HepG2 (cell line): ENCODE results near the gene CHST6. TPM values are rescaled to one million over a fixed set of nuclear protein-coding genes. Genes with fewer than 3 reads are reported as not detected.

ENCODE experiments used
- ATAC-seq: fragments of 200-7000 bp; cut with Tn5 transposase; 3 replicates; pipeline ENCODE4 v1.9.1; 2020; ENCODE audit warnings: mild to moderate bottlenecking, moderate library complexity
- BruUV-seq: library from RNA; stranded (reverse); fragments of 400-500 nt; replicated peaks from 2 replicates; lab custom pipeline; 2021; lab: Mats Ljungman, UMichigan
- CTCF ChIA-PET: fragments of 300-600 bp; formaldehyde crosslinking; extraction: SDS; loops from one replicate; lab custom pipeline; 2021; ENCODE audit warnings: low total read pairs, inconsistent platforms, low intra/inter-chr PET ratio; lab: Yijun Ruan, JAX
- POLR2A ChIA-PET: fragments of 350-600 bp; sonication (Branson Sonifier 250); formaldehyde crosslinking; loops from one replicate; lab custom pipeline; 2020; ENCODE audit warnings: antibody characterized with exemption, inconsistent platforms; lab: Yijun Ruan, JAX
- DNase-seq: peaks from one replicate; pipeline ENCODE4 v3.0.0-alpha.2; 2015; ENCODE audit warnings: low spot score
- FAIRE-seq: peaks from 3 replicates; lab custom pipeline; 2011; peaks lifted over from hg19 to GRCh38; lab: Jason Lieb, UNC
- H2AFZ ChIP-seq: one replicate; pipeline ENCODE4 v1.6.1; 2011; ENCODE audit warnings: low read length, inconsistent platforms
- H3K27ac ChIP-seq: fragments of 300-600 bp; 3 replicates; pipeline ENCODE4 v1.8.0; 2011; ENCODE audit warnings: mixed run types, mild to moderate bottlenecking, mixed read lengths, low read length, inconsistent platforms; ENCODE audit not compliant: insufficient read depth; ENCODE audit errors: extremely low read length
- H3K27me3 ChIP-seq, 2 experiments: fragments of 200-600 bp in 1 of 2; 2 replicates in 1 of 2; 3 replicates in 1 of 2; pipeline versions ENCODE4 v1.6.0 to v1.8.0; 2011; ENCODE audit warnings: low read length in 2 of 2, mild to moderate bottlenecking in 2 of 2, moderate library complexity in 2 of 2, inconsistent platforms in 1 of 2; ENCODE audit not compliant: insufficient read depth in 2 of 2, control insufficient read depth in 1 of 2
- H3K36me3 ChIP-seq, 2 experiments: fragments of 200-600 bp in 1 of 2; replicated peaks in 1 of 2; 2 replicates in 1 of 2; 3 replicates in 1 of 2; pipeline versions ENCODE4 v1.5.1 to v1.8.0; 2011; ENCODE audit warnings: low read length in 2 of 2, inconsistent platforms in 1 of 2; ENCODE audit not compliant: insufficient read depth in 2 of 2, control insufficient read depth in 1 of 2
- H3K4me1 ChIP-seq: 2 replicates; pipeline ENCODE4 v1.5.1; 2012; ENCODE audit warnings: low read length, inconsistent platforms; ENCODE audit not compliant: insufficient read depth
- H3K4me2 ChIP-seq: 2 replicates; pipeline ENCODE4 v1.6.0; 2011; ENCODE audit warnings: low read depth, low read length, inconsistent platforms
- H3K4me3 ChIP-seq, 3 experiments: fragments of 200-600 bp in 1 of 3; sonication (generic), shearing (Covaris generic) in 1 of 3; replicated peaks in 1 of 3; 2 replicates each; pipeline ENCODE4 v1.5.1; 2011 to 2016; ENCODE audit warnings: low read length in 3 of 3, inconsistent platforms in 2 of 3, low read depth in 2 of 3, mild to moderate bottlenecking in 2 of 3, control low read depth in 1 of 3, mixed read lengths in 1 of 3; ENCODE audit not compliant: insufficient read depth in 1 of 3
- H3K79me2 ChIP-seq: one replicate; pipeline ENCODE4 v1.6.1; 2011; ENCODE audit warnings: low read length, inconsistent platforms; ENCODE audit not compliant: insufficient read depth
- H3K9ac ChIP-seq: 2 replicates; pipeline ENCODE4 v1.6.0; 2011; ENCODE audit warnings: mild to moderate bottlenecking, low read depth, low read length, inconsistent platforms; ENCODE audit not compliant: insufficient read depth
- H3K9me3 ChIP-seq: 2 replicates; pipeline ENCODE4 v1.5.1; 2012; ENCODE audit warnings: mild to moderate bottlenecking, low read length
- H4K20me1 ChIP-seq: 2 replicates; pipeline ENCODE4 v1.6.0; 2011; ENCODE audit warnings: inconsistent platforms, mild to moderate bottlenecking, low read length, moderate library complexity; ENCODE audit not compliant: insufficient read depth
- EHMT2 ChIP-seq: fragments of 200-600 bp; sonication (generic); IDR thresholded peaks from 2 replicates; pipeline ENCODE4 v1.7.0; 2017; ENCODE audit warnings: antibody characterized with exemption, low read depth, low read length, borderline replicate concordance
- IKZF4 ChIP-seq: sonication (generic); formaldehyde crosslinking; IDR thresholded peaks from 2 replicates; pipeline ENCODE4 v1.5.1; 2020; ENCODE audit warnings: borderline replicate concordance, mild to moderate bottlenecking, low read depth, missing genetic modification reagents; ENCODE audit errors: not compliant biosample characterization
- LCORL ChIP-seq, 2 experiments: fragments of 450-650 bp in 1 of 2; sonication (generic) in 1 of 2; formaldehyde crosslinking in 1 of 2; IDR thresholded peaks; 2 replicates each; pipeline versions ENCODE4 v1.5.0 to v1.6.1; 2017 to 2020; ENCODE audit warnings: antibody characterized with exemption in 1 of 2, missing genetic modification reagents in 1 of 2
- NONO ChIP-seq, 2 experiments: fragments of 450-650 bp in 1 of 2; sonication (generic) in 1 of 2; formaldehyde crosslinking in 1 of 2; IDR thresholded peaks in 1 of 2; conservative IDR thresholded peaks in 1 of 2; 2 replicates each; pipeline versions ENCODE4 v1.6.1 to v1.8.0; 2017 to 2022; ENCODE audit warnings: mild to moderate bottlenecking in 1 of 2, missing genetic modification reagents in 1 of 2, moderate library complexity in 1 of 2
- NR2C2 ChIP-seq: sonication (generic); formaldehyde crosslinking; IDR thresholded peaks from 2 replicates; pipeline ENCODE4 v1.4.0; 2020; ENCODE audit warnings: missing genetic modification reagents, mild to moderate bottlenecking, moderate library complexity, borderline replicate concordance
- NR3C1 ChIP-seq: sonication (generic); formaldehyde crosslinking; IDR thresholded peaks from 2 replicates; pipeline ENCODE4 v1.4.0; 2020; ENCODE audit warnings: missing genetic modification reagents
- RBAK ChIP-seq: sonication (generic); formaldehyde crosslinking; IDR thresholded peaks from 2 replicates; pipeline ENCODE4 v1.5.1; 2020; ENCODE audit warnings: mild to moderate bottlenecking, missing genetic modification reagents
- STAT5B ChIP-seq: sonication (generic); formaldehyde crosslinking; IDR thresholded peaks from 2 replicates; pipeline ENCODE4 v1.4.0; 2020; ENCODE audit warnings: missing genetic modification reagents
- ZFP37 ChIP-seq: sonication (generic); formaldehyde crosslinking; IDR thresholded peaks from 2 replicates; pipeline ENCODE4 v1.4.0; 2020; ENCODE audit warnings: missing genetic modification reagents, borderline replicate concordance
- ZNF317 ChIP-seq: sonication (generic); formaldehyde crosslinking; IDR thresholded peaks from 2 replicates; pipeline ENCODE4 v1.5.0; 2020; ENCODE audit warnings: mild to moderate bottlenecking, missing genetic modification reagents
- ZNF335 ChIP-seq: sonication (generic); formaldehyde crosslinking; IDR thresholded peaks from 2 replicates; pipeline ENCODE4 v1.4.0; 2020; ENCODE audit warnings: missing genetic modification reagents
- ZNF549 ChIP-seq: sonication (generic); formaldehyde crosslinking; IDR thresholded peaks from 2 replicates; pipeline ENCODE4 v1.5.0; 2020; ENCODE audit warnings: missing genetic modification reagents
- WGBS: methylation state at CpG from one replicate; pipeline ENCODE4 v1.1.6; 2017; ENCODE audit warnings: low lambda C conversion rate; 5-methylcytosine and 5-hydroxymethylcytosine counted together
- in situ Hi-C: cut with HindIII; loops from 2 replicates; pipeline ENCODE4 v1.10.0; 2017; ENCODE audit warnings: low pct_unique_long_range_greater_than_20kb; ENCODE audit not compliant: extremely low pct_ligation_motif_present
- intact Hi-C: fragments of 100-400 bp; cut with micrococcal nuclease; formaldehyde crosslinking; loops from one replicate; pipeline ENCODE4 v1.10.0; 2022; ENCODE audit not compliant: unreplicated experiment
- polyA plus RNA-seq, 8 experiments: library from polyadenylated mRNA; depleted of rRNA in 3 of 8; stranded (reverse) in 7 of 8; unstranded in 1 of 8; fragments of >200 nt; fragmentation: Illumina TruSeq in 4 of 8; extraction: Trizol in 4 of 8; gene quantifications; 2 replicates each; pipeline versions ENCODE4 v1.2.1 to v1.2.3, GENCODE V29; 2011 to 2016; ENCODE audit warnings: low read depth in 4 of 8, missing spikeins in 1 of 8, mixed read lengths in 1 of 8; ENCODE audit not compliant: insufficient read depth in 1 of 8
- total RNA-seq, 5 experiments: library from RNA; depleted of rRNA; stranded (reverse); fragments of >200 nt; fragmentation: Illumina TruSeq; extraction: Trizol; gene quantifications; 2 replicates each; pipeline ENCODE4 v1.2.3, GENCODE V29; 2016; ENCODE audit warnings: low read depth in 1 of 5
- TF ChIP-seq, protein P1 (sequence below): sonication (generic); formaldehyde crosslinking; IDR thresholded peaks from 2 replicates; pipeline ENCODE4 v1.9.0; 2022; ENCODE audit warnings: low read depth, missing genetic modification reagents
- TF ChIP-seq, protein P2 (sequence below): sonication (generic); formaldehyde crosslinking; IDR thresholded peaks from 2 replicates; pipeline ENCODE4 v1.5.1; 2020; ENCODE audit warnings: missing genetic modification reagents, mild to moderate bottlenecking, borderline replicate concordance

Gene CHST6
- total and polyA plus RNA-seq, 2 of the 13 experiments (the other 11 are each of a cell fraction or from before 2014, with no cell fraction given) = 0.18 to 0.91 TPM

DNA sequence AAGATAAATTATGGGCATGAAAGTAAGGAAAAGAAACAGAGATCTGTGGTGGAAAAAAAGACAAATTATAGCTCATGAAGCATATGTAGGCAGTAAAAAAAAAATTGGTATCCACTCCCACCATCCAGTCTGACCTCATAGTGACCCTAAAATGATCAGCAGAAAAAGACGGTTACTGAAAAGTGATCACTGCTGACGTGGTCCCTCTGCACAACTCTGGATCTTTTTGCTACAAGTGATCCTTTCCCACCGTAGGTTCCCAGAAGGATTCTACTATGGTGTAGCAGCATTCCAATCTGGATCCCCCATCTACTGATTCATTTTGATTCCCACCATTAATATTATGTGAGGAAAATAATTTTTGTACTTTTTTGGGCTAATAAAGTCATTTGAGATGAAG lies 10.9 kb upstream of the CHST6 start:
- BruUV-seq = no TSS peak
- TF ChIP-seq ZNF317 (CRISPR knock-in tag) = 0 out of 2 replicates have a peak, but pooled peaks have one; percentile 80
- no peak for TF ChIP-seq ZNF335
- no peak overlapping the region for H3K4me3 ChIP-seq
- H3K9ac ChIP-seq = no peak overlapping the region
- WGBS = 57% methylated on average over 3 of the region's 3 CpGs
- no peak overlapping the region for H3K27ac ChIP-seq
- no peaks in the 10 kb centered on the region for H3K9me3 ChIP-seq
- peaks cover 51% of the 10 kb centered on the region for H3K4me1 ChIP-seq
- in situ Hi-C loops = no loop called here
- ChIA-PET POLR2A (no interaction called here), CTCF (no interaction called here)
- DNase-seq = no peak
- H3K36me3 ChIP-seq = no peaks in the 10 kb centered on the region
- H3K27me3 ChIP-seq = peaks cover 0 to 7% of the 10 kb centered on the region in 2 experiments; a peak in 2 of 5 replicates
- H2AFZ ChIP-seq = no peak overlapping the region
- no peaks in the 10 kb centered on the region for H3K79me2 ChIP-seq
- H4K20me1 ChIP-seq = no peaks in the 10 kb centered on the region
- H3K4me2 ChIP-seq = peak overlapping the region; percentile 53
- no peak for ATAC-seq
- intact Hi-C loops = no loop called here
- FAIRE-seq = no peak

DNA sequence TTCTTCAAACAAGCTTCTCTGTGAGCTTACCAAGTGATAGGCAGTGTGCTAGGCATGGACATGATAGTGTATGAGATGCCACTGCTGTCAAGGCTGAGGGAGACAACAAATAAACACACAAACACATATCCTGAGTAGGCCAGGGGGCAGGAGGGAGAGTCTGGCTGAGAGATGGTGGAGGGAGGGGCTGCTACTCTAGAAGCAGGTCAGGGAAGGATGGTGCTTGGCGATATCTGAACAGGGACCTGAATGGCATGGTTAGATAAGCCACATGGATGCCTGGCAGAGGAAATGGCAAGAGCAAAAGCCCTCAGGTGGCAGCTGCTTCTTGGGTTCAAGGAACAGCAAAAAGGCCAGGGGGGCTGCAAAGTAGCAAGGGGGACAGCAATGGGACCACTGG lies 8.6 kb upstream of the CHST6 start:
- POLR2A ChIA-PET = interaction anchor here (0.6 to 1.4 kb wide), 3 partner anchors 9 to 14 kb away, joined by 3 to 4 read pairs (median 3); no protein-coding TSS in a partner anchor
- no peak overlapping the region for H3K9ac ChIP-seq
- H3K4me2 ChIP-seq = no peak overlapping the region
- no peak overlapping the region for H2AFZ ChIP-seq
- intact Hi-C loops (loop anchor here (1.0 kb wide), 1 partner anchor 14 kb away; no protein-coding TSS in a partner anchor), in situ Hi-C loops (no loop called here)
- no peaks in the 10 kb centered on the region for H4K20me1 ChIP-seq
- no peaks in the 10 kb centered on the region for H3K9me3 ChIP-seq
- no peak for FAIRE-seq
- no peaks in the 10 kb centered on the region for H3K79me2 ChIP-seq
- H3K27me3 ChIP-seq = peaks cover 0 to 9% of the 10 kb centered on the region in 2 experiments; a peak in 3 of 5 replicates
- CTCF ChIA-PET = no interaction called here
- peaks cover 49% of the 10 kb centered on the region for H3K4me1 ChIP-seq
- WGBS = 72% methylated on average over 1 of the region's 1 CpG
- H3K36me3 ChIP-seq = no peaks in the 10 kb centered on the region
- DNase-seq = no peak
- H3K27ac ChIP-seq = no peak overlapping the region
- H3K4me3 ChIP-seq = no peak overlapping the region
- no peak for ATAC-seq
- BruUV-seq = no TSS peak
- TF ChIP-seq ZNF549 (CRISPR knock-in tag) (no peak), NR2C2 (CRISPR knock-in tag) (no peak), NR3C1 (no peak), EHMT2 (no peak), NONO (IDR thresholded peaks at IDR 0.05) (no peak), NONO (CRISPR knock-in tag; conservative IDR thresholded peaks at IDR 0.05) (no peak), LCORL (IDR thresholded peaks at IDR 0.05) (no peak), LCORL (CRISPR knock-in tag; IDR thresholded peaks at IDR 0.05) (no peak), IKZF4 (CRISPR knock-in tag) (no peak), ZFP37 (CRISPR knock-in tag) (no peak), STAT5B (no peak), RBAK (CRISPR knock-in tag) (no peak)
- TF ChIP-seq, protein P1, sequence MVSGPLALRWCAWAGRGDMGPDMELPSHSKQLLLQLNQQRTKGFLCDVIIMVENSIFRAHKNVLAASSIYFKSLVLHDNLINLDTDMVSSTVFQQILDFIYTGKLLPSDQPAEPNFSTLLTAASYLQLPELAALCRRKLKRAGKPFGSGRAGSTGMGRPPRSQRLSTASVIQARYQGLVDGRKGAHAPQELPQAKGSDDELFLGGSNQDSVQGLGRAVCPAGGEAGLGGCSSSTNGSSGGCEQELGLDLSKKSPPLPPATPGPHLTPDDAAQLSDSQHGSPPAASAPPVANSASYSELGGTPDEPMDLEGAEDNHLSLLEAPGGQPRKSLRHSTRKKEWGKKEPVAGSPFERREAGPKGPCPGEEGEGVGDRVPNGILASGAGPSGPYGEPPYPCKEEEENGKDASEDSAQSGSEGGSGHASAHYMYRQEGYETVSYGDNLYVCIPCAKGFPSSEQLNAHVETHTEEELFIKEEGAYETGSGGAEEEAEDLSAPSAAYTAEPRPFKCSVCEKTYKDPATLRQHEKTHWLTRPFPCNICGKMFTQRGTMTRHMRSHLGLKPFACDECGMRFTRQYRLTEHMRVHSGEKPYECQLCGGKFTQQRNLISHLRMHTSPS = no peak
- TF ChIP-seq, protein P2, sequence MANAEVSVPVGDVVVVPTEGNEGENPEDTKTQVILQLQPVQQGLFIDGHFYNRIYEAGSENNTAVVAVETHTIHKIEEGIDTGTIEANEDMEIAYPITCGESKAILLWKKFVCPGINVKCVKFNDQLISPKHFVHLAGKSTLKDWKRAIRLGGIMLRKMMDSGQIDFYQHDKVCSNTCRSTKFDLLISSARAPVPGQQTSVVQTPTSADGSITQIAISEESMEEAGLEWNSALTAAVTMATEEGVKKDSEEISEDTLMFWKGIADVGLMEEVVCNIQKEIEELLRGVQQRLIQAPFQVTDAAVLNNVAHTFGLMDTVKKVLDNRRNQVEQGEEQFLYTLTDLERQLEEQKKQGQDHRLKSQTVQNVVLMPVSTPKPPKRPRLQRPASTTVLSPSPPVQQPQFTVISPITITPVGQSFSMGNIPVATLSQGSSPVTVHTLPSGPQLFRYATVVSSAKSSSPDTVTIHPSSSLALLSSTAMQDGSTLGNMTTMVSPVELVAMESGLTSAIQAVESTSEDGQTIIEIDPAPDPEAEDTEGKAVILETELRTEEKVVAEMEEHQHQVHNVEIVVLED = no peak
